ENCODE data around the gene HIF3A. TPM values are rescaled to one million over a fixed set of nuclear protein-coding genes. Genes with fewer than 3 reads are reported as not detected.
A peak's percentile ranks its signal among the peaks of the same experiment; 100 is the strongest.
"Not testable (repeated sequence)": the region's sequence is repeated elsewhere in the genome, so short reads cannot be mapped to it uniquely, and the experiment has no call there.

HIF3A gene
- total RNA-seq, 2 donors from 2014 or later = not detected

GRCh38 chr19:46321653-46322052, 24.8 kb downstream of the HIF3A start:
- H3K4me1 Mint-ChIP-seq = no peaks in the 10 kb centered on the region
- peaks cover 6% of the 10 kb centered on the region for H3K27me3 Mint-ChIP-seq
- DNase-seq (no peak), ATAC-seq (no peak)
- no peak overlapping the region for H3K4me3 Mint-ChIP-seq
- no peak overlapping the region for H3K27ac Mint-ChIP-seq
- H3K36me3 Mint-ChIP-seq (ENCODE audit: low read depth) = no peaks in the 10 kb centered on the region
- no peaks in the 10 kb centered on the region for H3K9me3 ChIP-seq (ENCODE audit: control insufficient read depth, low read length, poor library complexity, severe bottlenecking)

- H3K36me3 Mint-ChIP-seq (ENCODE audit: low read depth); H3K9me3 ChIP-seq (ENCODE audit: control insufficient read depth, low read length, poor library complexity, severe bottlenecking); H3K27ac Mint-ChIP-seq; ATAC-seq; H3K4me3 Mint-ChIP-seq; H3K4me1 Mint-ChIP-seq; H3K27me3 Mint-ChIP-seq; DNase-seq: not testable (repeated sequence)
Observed at GRCh38 chr19:46323227-46323626, 26.4 kb downstream of the HIF3A start.

- Mint-ChIP-seq H3K4me1 (no peaks in the 10 kb centered on the region), H3K36me3 (ENCODE audit: low read depth) (no peaks in the 10 kb centered on the region), H3K27ac (no peak overlapping the region), H3K4me3 (no peak overlapping the region), H3K27me3 (no peaks in the 10 kb centered on the region)
- DNase-seq (no peak), ATAC-seq (no peak)
- H3K9me3 ChIP-seq (ENCODE audit: control insufficient read depth, low read length, poor library complexity, severe bottlenecking) = peaks cover 3% of the 10 kb centered on the region
Observed at GRCh38 chr19:46324277-46324676, 27.4 kb downstream of the HIF3A start.

GRCh38 chr19:46326608-46327007, 29.8 kb downstream of the HIF3A start:
- peaks cover 3% of the 10 kb centered on the region for H3K9me3 ChIP-seq (ENCODE audit: control insufficient read depth, low read length, poor library complexity, severe bottlenecking)
- Mint-ChIP-seq H3K36me3 (ENCODE audit: low read depth) (no peaks in the 10 kb centered on the region), H3K27ac (no peak overlapping the region), H3K27me3 (no peaks in the 10 kb centered on the region), H3K4me1 (no peaks in the 10 kb centered on the region), H3K4me3 (no peak overlapping the region)
- no peak for DNase-seq
- ATAC-seq = no peak

- H3K4me1 Mint-ChIP-seq = no peaks in the 10 kb centered on the region
Observed at GRCh38 chr19:46328079-46328478, 31.2 kb downstream of the HIF3A start.

GRCh38 chr19:46330319-46330918, 33.6 kb downstream of the HIF3A start:
- Mint-ChIP-seq H3K4me1 (no peaks in the 10 kb centered on the region), H3K27me3 (no peaks in the 10 kb centered on the region), H3K4me3 (no peak overlapping the region), H3K36me3 (ENCODE audit: low read depth) (no peaks in the 10 kb centered on the region), H3K27ac (no peak overlapping the region)
- DNase-seq = no peak
- H3K9me3 ChIP-seq (ENCODE audit: control insufficient read depth, low read length, poor library complexity, severe bottlenecking) = peaks cover 3% of the 10 kb centered on the region
- no peak for ATAC-seq

More at GRCh38 chr19:46328079-46328478, 31.2 kb downstream of the HIF3A start:
- H3K9me3 ChIP-seq (ENCODE audit: control insufficient read depth, low read length, poor library complexity, severe bottlenecking) = peaks cover 3% of the 10 kb centered on the region
- Mint-ChIP-seq H3K36me3 (ENCODE audit: low read depth) (no peaks in the 10 kb centered on the region), H3K27ac (no peak overlapping the region), H3K27me3 (no peaks in the 10 kb centered on the region), H3K4me3 (no peak overlapping the region)
- no peak for DNase-seq
- no peak for ATAC-seq

- Mint-ChIP-seq H3K4me1 (peaks cover 4% of the 10 kb centered on the region), H3K27me3 (peaks cover 28% of the 10 kb centered on the region), H3K4me3 (no peak overlapping the region), H3K36me3 (ENCODE audit: low read depth) (no peaks in the 10 kb centered on the region), H3K27ac (peak overlapping the region; percentile 41)
- H3K9me3 ChIP-seq (ENCODE audit: control insufficient read depth, low read length, poor library complexity, severe bottlenecking) = no peaks in the 10 kb centered on the region
- DNase-seq (no peak), ATAC-seq (no peak)
Observed at GRCh38 chr19:46337487-46337886, 40.6 kb downstream of the HIF3A start.

GRCh38 chr19:46339446-46339845, 42.6 kb downstream of the HIF3A start:
- DNase-seq = no peak
- Mint-ChIP-seq H3K36me3 (ENCODE audit: low read depth) (no peaks in the 10 kb centered on the region), H3K27ac (no peak overlapping the region), H3K4me1 (peaks cover 9% of the 10 kb centered on the region), H3K27me3 (peaks cover 37% of the 10 kb centered on the region), H3K4me3 (peak overlapping the region; percentile 25)
- no peaks in the 10 kb centered on the region for H3K9me3 ChIP-seq (ENCODE audit: control insufficient read depth, low read length, poor library complexity, severe bottlenecking)
- ATAC-seq = no peak

- no peak for ATAC-seq
- DNase-seq = no peak
- Mint-ChIP-seq H3K27ac (no peak overlapping the region), H3K36me3 (ENCODE audit: low read depth) (no peaks in the 10 kb centered on the region), H3K27me3 (peaks cover 37% of the 10 kb centered on the region), H3K4me3 (no peak overlapping the region), H3K4me1 (peaks cover 9% of the 10 kb centered on the region)
- H3K9me3 ChIP-seq (ENCODE audit: control insufficient read depth, low read length, poor library complexity, severe bottlenecking) = no peaks in the 10 kb centered on the region
Observed at GRCh38 chr19:46340051-46340659, 43.3 kb downstream of the HIF3A start.

- H3K27me3 Mint-ChIP-seq = peaks cover 37% of the 10 kb centered on the region
- H3K27ac Mint-ChIP-seq = no peak overlapping the region
- H3K36me3 Mint-ChIP-seq (ENCODE audit: low read depth) = no peaks in the 10 kb centered on the region
- H3K4me1 Mint-ChIP-seq = peaks cover 16% of the 10 kb centered on the region
- no peak for DNase-seq
- ATAC-seq = no peak
- no peak overlapping the region for H3K4me3 Mint-ChIP-seq
- H3K9me3 ChIP-seq (ENCODE audit: control insufficient read depth, low read length, poor library complexity, severe bottlenecking) = no peaks in the 10 kb centered on the region
Observed at GRCh38 chr19:46341937-46342336, 45.1 kb downstream of the HIF3A start.

GRCh38 chr19:46344363-46344762, 47.5 kb downstream of the HIF3A start:
- H3K9me3 ChIP-seq (ENCODE audit: control insufficient read depth, low read length, poor library complexity, severe bottlenecking) = no peaks in the 10 kb centered on the region
- Mint-ChIP-seq H3K4me1 (peaks cover 33% of the 10 kb centered on the region), H3K36me3 (ENCODE audit: low read depth) (no peaks in the 10 kb centered on the region), H3K4me3 (no peak overlapping the region), H3K27ac (peak overlapping the region; percentile 19), H3K27me3 (peaks cover 33% of the 10 kb centered on the region)
- no peak for ATAC-seq
- no peak for DNase-seq

GRCh38 chr19:46345157-46345556, 48.3 kb downstream of the HIF3A start:
- Mint-ChIP-seq H3K27me3 (peaks cover 28% of the 10 kb centered on the region), H3K4me3 (peak overlapping the region; percentile 94), H3K36me3 (ENCODE audit: low read depth) (no peaks in the 10 kb centered on the region), H3K4me1 (peaks cover 40% of the 10 kb centered on the region), H3K27ac (no peak overlapping the region)
- no peaks in the 10 kb centered on the region for H3K9me3 ChIP-seq (ENCODE audit: control insufficient read depth, low read length, poor library complexity, severe bottlenecking)
- no peak for ATAC-seq
- no peak for DNase-seq

GRCh38 chr19:46346821-46347571, 50.2 kb downstream of the HIF3A start, which contains the start of gene PPP5C:
PPP5C (plus strand) TSS chr19:46347087; CDS start chr19:46347097, 10 bp downstream.
- Mint-ChIP-seq H3K36me3 (ENCODE audit: low read depth) (no peaks in the 10 kb centered on the region), H3K27me3 (peaks cover 14% of the 10 kb centered on the region), H3K27ac (peak within 1 kb of the TSS; percentile 95), H3K4me3 (peak within 1 kb of the TSS; percentile 94), H3K4me1 (peaks cover 50% of the 10 kb centered on the region)
- DNase-seq = peak; percentile 75 to 77 (median 76)
- ATAC-seq = peak; percentile 83
- no peaks in the 10 kb centered on the region for H3K9me3 ChIP-seq (ENCODE audit: control insufficient read depth, low read length, poor library complexity, severe bottlenecking)

Measured in T-helper 17 cell (primary cell).